Neural cell (in vitro differentiated cells): Measurements from ENCODE around the gene PTCRA. TPM values are rescaled to one million over a fixed set of nuclear protein-coding genes. Genes with fewer than 3 reads are reported as not detected.

Source experiments
- H2AFZ ChIP-seq: fragments of 200-600, 300-800 bp; sonication (generic), shearing (Covaris generic); 2 replicates; pipeline ENCODE4 v1.6.0; 2014; ENCODE audit warnings: low read depth, mild to moderate bottlenecking, antibody characterized with exemption, low read length, moderate library complexity
- H3F3A ChIP-seq: fragments of 200-600 bp; shearing (Covaris generic); 2 replicates; pipeline ENCODE4 v1.6.1; 2016; ENCODE audit warnings: mild to moderate bottlenecking, moderate library complexity, mixed read lengths, antibody characterized with exemption, low read length; ENCODE audit not compliant: insufficient read depth, poor library complexity, severe bottlenecking
- H3K27ac ChIP-seq: fragments of 200-600, 300-800 bp; sonication (generic), shearing (Covaris generic); 2 replicates; pipeline ENCODE4 v1.5.1; 2014; ENCODE audit warnings: mild to moderate bottlenecking, low read length, moderate library complexity
- H3K27me3 ChIP-seq: fragments of 300-800, 200-600 bp; sonication (generic), shearing (Covaris generic); 2 replicates; pipeline ENCODE4 v1.6.0; 2014; ENCODE audit warnings: mild to moderate bottlenecking, low read depth, low read length, moderate library complexity; ENCODE audit not compliant: insufficient read depth
- H3K36me3 ChIP-seq: fragments of 300-800, 200-600 bp; sonication (generic), shearing (Covaris generic); 2 replicates; pipeline ENCODE4 v1.5.1; 2014; ENCODE audit warnings: mild to moderate bottlenecking, antibody characterized with exemption, low read length, moderate library complexity; ENCODE audit not compliant: insufficient read depth
- H3K4me2 ChIP-seq: fragments of 300-800, 200-600 bp; sonication (generic), shearing (Covaris generic); 2 replicates; pipeline ENCODE4 v1.6.0; 2014; ENCODE audit warnings: mild to moderate bottlenecking, low read length
- H3K4me3 ChIP-seq: fragments of 300-800, 200-600 bp; sonication (generic), shearing (Covaris generic); 2 replicates; pipeline ENCODE4 v1.5.1; 2014; ENCODE audit warnings: mild to moderate bottlenecking, low read length, moderate library complexity
- H3K79me2 ChIP-seq: fragments of 200-600 bp; shearing (Covaris generic); replicated peaks from 2 replicates; pipeline ENCODE4 v1.6.0; 2014; ENCODE audit warnings: mild to moderate bottlenecking, low read length, moderate library complexity; ENCODE audit not compliant: insufficient read depth
- H3K9ac ChIP-seq: fragments of 300-800, 200-600 bp; sonication (generic), shearing (Covaris generic); 2 replicates; pipeline ENCODE4 v1.6.1; 2016; ENCODE audit warnings: mild to moderate bottlenecking, low read length, mixed read lengths
- H3K9me2 ChIP-seq: fragments of 200-600 bp; shearing (Covaris generic); 2 replicates; pipeline ENCODE4 v1.6.1; 2016; ENCODE audit warnings: mild to moderate bottlenecking, low read length, mixed read lengths; ENCODE audit not compliant: insufficient read depth
- H3K9me3 ChIP-seq: fragments of 200-600, 300-800 bp; sonication (generic), shearing (Covaris generic); 2 replicates; pipeline ENCODE4 v1.6.1; 2016; ENCODE audit warnings: mild to moderate bottlenecking, mixed run types, low read length, moderate library complexity, mixed read lengths
- H4K20me1 ChIP-seq: fragments of 200-600 bp; shearing (Covaris generic); 2 replicates; pipeline ENCODE4 v1.6.1; 2016; ENCODE audit warnings: mild to moderate bottlenecking, mixed run types; ENCODE audit not compliant: insufficient read depth
- CTCF ChIP-seq: fragments of 450-650 bp; IDR thresholded peaks from 2 replicates; pipeline ENCODE4 v1.5.1; 2014; ENCODE audit warnings: antibody characterized with exemption, mild to moderate bottlenecking, moderate library complexity; ENCODE audit not compliant: poor library complexity, severe bottlenecking
- EP300 ChIP-seq: fragments of 450-650 bp; conservative IDR thresholded peaks from 2 replicates; pipeline ENCODE4 v1.6.1; 2014; ENCODE audit warnings: antibody characterized with exemption, mild to moderate bottlenecking, moderate library complexity; ENCODE audit not compliant: poor library complexity, severe bottlenecking
- EZH2 ChIP-seq: fragments of 200-600, 300-800 bp; shearing (Covaris generic), sonication (generic); IDR thresholded peaks from 2 replicates; pipeline ENCODE4 v1.6.1; 2014; ENCODE audit warnings: antibody characterized with exemption, low read length, borderline replicate concordance, mild to moderate bottlenecking; ENCODE audit not compliant: insufficient read depth, poor library complexity, severe bottlenecking
- MXI1 ChIP-seq: fragments of 450-650 bp; conservative IDR thresholded peaks from 2 replicates; pipeline ENCODE4 v1.6.1; 2014; ENCODE audit warnings: antibody characterized with exemption, mild to moderate bottlenecking; ENCODE audit not compliant: poor library complexity, severe bottlenecking
- POLR2AphosphoS5 ChIP-seq: IDR thresholded peaks from 2 replicates; pipeline ENCODE4 v1.6.1; 2012
- RAD21 ChIP-seq: fragments of 450-650 bp; conservative IDR thresholded peaks from 2 replicates; pipeline ENCODE4 v1.6.1; 2014; ENCODE audit warnings: antibody characterized with exemption, mild to moderate bottlenecking, moderate library complexity
- REST ChIP-seq: IDR thresholded peaks from 2 replicates; pipeline ENCODE4 v1.6.1; 2012; ENCODE audit warnings: borderline replicate concordance
- SMC3 ChIP-seq: fragments of 450-650 bp; conservative IDR thresholded peaks from 2 replicates; pipeline ENCODE4 v1.6.1; 2014; ENCODE audit warnings: antibody characterized with exemption, mild to moderate bottlenecking, moderate library complexity; ENCODE audit not compliant: poor library complexity
- TAF1 ChIP-seq: IDR thresholded peaks from 2 replicates; pipeline ENCODE4 v1.6.1; 2012; ENCODE audit warnings: low read depth
- polyA plus RNA-seq: library from polyadenylated mRNA; depleted of rRNA; stranded (reverse); fragments of >200 nt; gene quantifications from 2 replicates; pipeline ENCODE4 v1.2.3, GENCODE V29; 2014

PTCRA gene
- polyA plus RNA-seq, 1 donor from 2014 or later: not detected

- TF ChIP-seq EZH2: no peak
- no peak for TF ChIP-seq POLR2AphosphoS5
- no peak for TF ChIP-seq EP300
- no peak for TF ChIP-seq CTCF
- no peak for TF ChIP-seq REST
- TF ChIP-seq MXI1: no peak
- TF ChIP-seq SMC3: no peak
- no peak for TF ChIP-seq RAD21
- TF ChIP-seq TAF1: no peak
- no peaks in the 10 kb centered on the region for H3K9me3 ChIP-seq
- no peak overlapping the region for H2AFZ ChIP-seq
- H4K20me1 ChIP-seq: no peaks in the 10 kb centered on the region
- no peak overlapping the region for H3K4me3 ChIP-seq
- H3K36me3 ChIP-seq: no peaks in the 10 kb centered on the region
- no peaks in the 10 kb centered on the region for H3K27me3 ChIP-seq
- no peak overlapping the region for H3K4me2 ChIP-seq
- no peaks in the 10 kb centered on the region for H3K9me2 ChIP-seq
- H3K79me2 ChIP-seq: no peaks in the 10 kb centered on the region
- no peaks in the 10 kb centered on the region for H3F3A ChIP-seq
- no peak overlapping the region for H3K9ac ChIP-seq
- no peak overlapping the region for H3K27ac ChIP-seq
Measured at GRCh38 chr6:42907336-42907735, 8.5 kb upstream of the PTCRA start.

GRCh38 chr6:42909835-42910234 lies 6.0 kb upstream of the PTCRA start:
- Histone ChIP-seq H3K27ac (no peak overlapping the region), H4K20me1 (no peaks in the 10 kb centered on the region), H3K4me2 (no peak overlapping the region), H3K9me2 (no peaks in the 10 kb centered on the region), H3K9me3 (no peaks in the 10 kb centered on the region), H3K4me3 (no peak overlapping the region), H3K36me3 (no peaks in the 10 kb centered on the region), H3K9ac (no peak overlapping the region), H3K79me2 (no peaks in the 10 kb centered on the region), H3K27me3 (no peaks in the 10 kb centered on the region), H3F3A (no peaks in the 10 kb centered on the region), H2AFZ (no peak overlapping the region)
- TF ChIP-seq EZH2 (no peak), SMC3 (no peak)
